SW480 (cell line): Measurements from ENCODE around the gene TH.
"Not testable (repeated sequence)": the region's sequence is repeated elsewhere in the genome, so short reads cannot be mapped to it uniquely, and the experiment has no call there.

ENCODE experiments used
- DNase-seq: peaks from one replicate; pipeline ENCODE4 v3.0.0-alpha.2; 2016; ENCODE audit warnings: low spot score

Gene TH

GRCh38 chr11:2195756-2196088 lies 24.1 kb upstream of the TH start:
- DNase-seq = no peak

- no peak for DNase-seq
These were observed 23.5 kb upstream of the TH start for GRCh38 chr11:2194877-2195755.

DNA sequence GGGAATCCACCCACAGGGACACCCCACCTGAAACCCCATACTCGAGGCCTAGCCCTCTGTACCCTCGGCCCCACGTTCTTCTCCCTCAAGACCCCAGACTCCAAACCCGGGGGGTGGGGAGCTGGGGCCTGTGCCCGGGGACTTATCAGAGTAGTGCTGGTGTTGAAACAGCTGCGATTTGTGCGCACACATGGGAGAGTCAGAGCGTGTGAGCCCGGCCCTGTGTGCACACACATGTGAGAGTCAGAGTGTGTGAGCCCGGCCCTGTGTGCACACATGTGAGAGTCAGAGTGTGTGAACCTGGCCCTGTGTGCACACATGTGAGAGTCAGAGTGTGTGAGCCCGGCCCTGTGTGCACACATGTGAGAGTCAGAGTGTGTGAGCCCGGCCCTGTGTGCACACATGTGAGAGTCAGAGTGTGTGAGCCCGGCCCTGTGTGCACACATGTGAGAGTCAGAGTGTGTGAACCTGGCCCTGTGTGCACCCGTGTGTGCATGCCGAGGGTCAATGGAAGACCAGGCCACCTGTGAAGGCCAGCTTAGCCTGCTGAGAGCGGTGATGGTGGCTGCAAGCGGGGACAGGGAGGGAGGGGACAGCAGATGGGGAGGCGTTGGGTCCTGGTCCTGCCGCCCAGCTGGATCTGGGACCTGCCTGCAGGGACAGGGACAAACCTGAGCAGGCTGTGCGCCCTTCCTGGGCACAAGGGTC lies 22.4 kb upstream of the TH start:
- DNase-seq = not testable (repeated sequence)

DNA sequence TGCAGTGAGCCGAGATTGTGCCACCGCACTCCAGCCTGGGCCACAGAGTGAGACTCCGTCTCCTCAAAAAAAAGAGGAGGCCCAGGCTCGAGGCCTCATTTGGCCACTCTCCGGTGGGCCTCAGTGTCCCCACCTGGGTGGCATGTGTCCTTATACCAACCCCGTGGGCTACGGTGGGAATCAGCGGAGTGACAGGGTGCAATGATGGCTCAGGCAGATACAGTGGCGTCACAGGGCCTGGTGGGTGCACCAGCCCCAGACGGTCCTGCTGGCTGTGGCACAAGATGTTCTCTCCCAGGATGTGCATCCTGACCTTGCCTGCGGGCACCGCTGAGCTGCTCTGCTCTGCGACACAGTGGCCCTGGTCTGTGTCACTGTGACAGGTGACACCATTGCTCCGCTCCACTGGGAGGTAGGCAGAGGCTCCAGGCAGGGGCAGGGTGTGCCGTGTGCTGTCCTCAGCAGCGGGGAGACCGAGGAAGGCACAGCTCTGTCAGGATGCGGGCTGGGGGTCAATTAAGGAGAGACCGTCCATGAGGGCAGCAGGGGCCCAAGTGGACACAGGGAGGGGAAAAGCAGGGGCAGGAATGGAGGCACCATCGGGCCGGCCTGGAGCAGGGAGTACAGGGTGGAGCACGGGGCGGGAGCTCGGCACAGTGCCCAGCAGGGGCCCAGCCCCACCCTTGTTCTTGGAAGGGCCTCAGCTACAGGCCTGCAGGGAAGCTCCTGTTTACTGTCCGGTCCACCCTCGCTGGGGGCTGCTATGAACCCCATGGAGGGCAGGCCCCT lies 21.7 kb upstream of the TH start:
- DNase-seq = no peak

DNA sequence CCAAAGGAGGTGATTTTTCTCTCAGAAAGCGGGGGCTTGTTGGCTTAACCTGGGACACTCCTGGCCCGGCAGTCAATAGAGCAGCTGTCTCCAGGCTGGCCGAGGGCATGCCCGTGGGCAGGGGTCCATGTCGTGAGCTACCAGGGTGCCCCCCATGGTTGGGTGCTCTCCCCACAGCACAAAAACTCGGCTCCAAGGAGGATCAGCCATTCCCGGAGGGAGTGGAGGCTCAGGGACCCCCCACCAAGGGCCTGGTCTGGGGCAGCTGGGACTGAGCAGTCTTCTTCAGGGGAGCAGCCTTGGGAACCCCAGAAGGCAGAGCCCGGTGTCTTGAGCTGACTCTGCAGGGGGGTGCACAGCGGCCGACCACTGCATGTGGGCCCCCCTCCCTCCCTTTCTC lies 20.8 kb upstream of the TH start:
- no peak for DNase-seq

- no peak for DNase-seq
These were observed 20.3 kb upstream of the TH start for GRCh38 chr11:2191883-2192282.

DNA sequence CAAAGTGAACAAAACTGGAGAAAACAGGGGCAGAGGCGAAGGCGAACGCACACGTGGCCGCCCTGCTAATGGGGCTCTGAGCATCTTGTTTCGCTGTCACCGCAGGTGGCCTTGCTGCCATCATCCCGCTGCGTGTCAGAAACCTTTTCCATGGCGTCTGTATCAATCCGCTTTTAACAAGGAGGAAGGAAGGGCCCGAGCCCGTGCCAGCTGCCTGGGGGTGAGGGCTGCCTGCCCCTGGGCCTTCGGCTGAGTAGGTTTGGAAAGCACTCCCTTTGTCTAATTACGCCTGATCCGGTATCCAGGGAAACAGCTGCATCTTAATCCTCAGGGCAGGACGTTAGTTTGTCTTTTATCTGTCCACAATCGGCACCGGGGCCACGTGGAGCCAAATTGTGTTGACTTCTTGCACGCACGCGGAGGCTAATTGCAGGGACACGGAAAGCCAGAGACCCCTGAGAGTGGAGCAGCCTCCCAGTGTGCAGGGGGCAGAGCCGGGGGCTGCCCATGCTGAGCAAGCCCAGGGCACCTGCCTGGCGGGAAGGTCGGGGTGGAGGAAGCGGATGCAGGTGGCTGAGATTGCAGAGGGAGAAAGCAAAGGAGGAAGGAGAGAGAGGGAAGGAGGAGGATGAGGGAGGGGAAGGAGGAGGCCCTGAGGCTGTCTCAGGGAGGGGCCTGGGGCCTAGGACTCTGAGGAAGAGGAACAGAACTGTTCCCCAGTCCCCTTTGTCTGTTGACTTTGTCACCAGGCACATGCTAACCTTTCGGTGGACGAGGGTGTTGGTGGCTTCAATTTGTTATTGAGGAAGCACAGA lies 19.2 kb upstream of the TH start:
- DNase-seq = no peak

DNA sequence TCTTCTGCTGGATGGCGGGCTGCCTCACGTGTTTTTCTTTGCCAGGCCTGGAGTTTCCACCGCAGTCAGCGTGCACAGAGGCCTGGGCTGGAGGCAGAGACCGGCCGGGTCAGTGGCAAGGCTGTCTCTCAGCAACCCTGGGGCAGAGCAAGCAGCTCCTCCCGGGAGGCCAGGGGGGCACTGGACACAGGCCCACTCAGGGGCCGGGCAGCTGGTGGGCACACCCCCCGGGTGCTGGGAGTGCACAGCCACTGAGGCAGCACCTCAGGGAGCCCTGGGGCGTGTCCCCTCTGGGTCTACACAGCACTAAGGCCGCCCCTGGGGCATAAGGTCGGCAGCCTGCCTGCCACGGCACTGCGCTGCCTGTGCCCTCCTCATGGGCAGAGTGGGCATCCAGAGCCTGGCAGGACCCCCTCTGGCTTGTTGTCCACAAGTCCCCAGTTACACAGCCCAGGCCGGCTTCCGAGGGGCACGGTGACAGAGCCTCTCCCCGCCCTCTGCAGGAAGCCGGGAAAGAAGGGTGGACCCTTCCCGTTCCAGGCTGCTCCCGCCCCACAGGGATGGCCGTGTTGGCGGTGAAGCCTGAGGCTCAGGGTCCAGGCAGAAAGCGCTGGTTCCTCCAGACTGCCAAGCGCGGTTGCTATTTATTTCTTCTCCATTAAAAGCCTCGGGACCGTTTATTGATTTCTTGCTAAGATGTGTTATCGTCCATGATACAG lies 18.5 kb upstream of the TH start:
- no peak for DNase-seq

DNA sequence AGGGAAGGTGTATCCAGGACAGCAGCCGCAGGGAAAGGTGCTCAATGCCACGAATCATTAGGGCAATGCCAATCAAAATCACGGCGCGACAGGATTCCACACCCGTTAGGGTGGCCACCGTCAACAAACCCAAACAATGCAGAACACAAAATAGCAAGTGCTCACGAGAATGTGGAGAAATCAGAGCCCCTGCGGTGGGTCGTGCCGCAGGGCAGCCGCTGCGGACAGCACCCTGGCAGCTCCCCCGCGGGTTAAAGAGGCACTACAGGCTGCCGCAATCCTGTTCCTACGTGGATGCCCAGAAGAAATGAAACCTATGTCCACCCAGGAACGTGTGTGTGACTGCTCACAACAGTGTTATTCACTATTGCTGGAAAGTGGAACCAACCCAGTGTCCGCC lies 17.1 kb upstream of the TH start:
- DNase-seq = no peak

DNA sequence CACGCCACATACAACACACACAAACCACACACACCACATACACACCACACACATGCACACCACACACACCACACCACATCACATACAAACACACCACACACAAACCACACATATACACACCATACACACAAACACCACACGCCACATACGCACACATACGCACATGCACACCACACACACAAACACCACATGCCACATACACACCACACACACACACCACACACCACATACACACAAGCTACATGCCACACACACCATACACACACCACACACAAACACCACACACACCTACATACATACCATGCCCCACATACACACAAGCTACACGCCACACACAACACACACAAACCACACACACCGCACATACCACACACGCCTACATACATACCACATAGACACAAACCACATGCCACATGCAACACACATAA lies 15.7 kb upstream of the TH start:
- no peak for DNase-seq

- DNase-seq = no peak
These were observed 15.2 kb upstream of the TH start for GRCh38 chr11:2186669-2187279.

- DNase-seq = no peak
These were observed 13.9 kb upstream of the TH start for GRCh38 chr11:2185324-2186085.

DNA sequence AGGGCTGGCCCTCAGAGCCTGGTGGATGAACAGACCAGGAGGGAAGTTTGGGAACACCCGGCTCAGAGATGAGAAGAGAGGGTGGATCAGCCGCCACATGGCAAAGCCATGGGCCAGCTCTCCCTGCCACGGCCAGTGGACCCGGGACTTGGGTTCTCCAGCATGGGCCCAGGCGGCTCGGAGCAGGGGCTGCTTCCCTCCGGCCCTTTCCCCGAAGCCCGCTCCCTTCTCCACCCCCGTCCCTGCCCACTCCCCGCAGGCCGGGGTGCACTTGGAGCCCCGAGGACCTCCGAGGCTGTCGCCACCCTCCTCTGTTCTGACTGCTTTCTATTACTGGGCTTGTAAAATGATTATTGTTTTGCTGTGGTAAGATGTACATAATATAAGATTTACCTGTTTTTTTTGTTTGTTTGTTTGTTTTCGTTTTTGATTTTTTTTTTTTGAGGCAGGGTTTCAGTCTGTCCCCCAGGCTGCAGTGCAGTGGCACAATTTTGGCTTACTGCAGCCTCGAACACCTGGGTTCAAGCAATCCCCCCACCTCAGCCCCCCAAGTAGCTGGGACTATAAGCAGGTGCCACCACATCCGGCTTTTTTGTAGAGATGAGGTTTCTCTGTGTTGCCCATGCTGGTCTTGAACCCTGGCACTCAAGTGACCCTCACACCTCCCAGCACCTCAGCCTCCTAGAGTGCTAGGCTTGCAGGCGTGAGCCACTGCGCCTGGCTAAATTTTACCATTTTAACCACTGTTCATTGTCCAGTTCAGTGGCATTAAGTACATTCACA lies 11.3 kb upstream of the TH start:
- no peak for DNase-seq

DNA sequence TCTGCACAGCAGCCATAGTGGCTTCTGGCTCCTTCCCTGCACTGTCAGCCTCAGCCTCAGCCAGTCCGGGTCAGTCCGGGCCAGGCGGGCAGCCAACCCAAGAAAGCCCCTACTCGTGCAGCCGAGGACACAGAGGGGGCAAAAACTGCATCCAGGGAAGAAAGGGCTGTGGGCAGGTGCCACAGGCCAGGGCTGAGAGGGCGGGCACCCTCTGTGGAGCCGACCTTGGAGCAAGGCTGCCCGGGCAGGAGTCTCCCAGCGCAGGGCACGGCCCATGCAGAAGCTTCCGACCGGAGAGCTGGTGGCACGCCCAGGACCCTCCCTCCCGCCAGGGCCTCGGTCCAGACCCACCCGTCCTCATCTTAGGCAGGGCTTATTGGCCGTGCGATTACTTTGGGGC lies 10.5 kb upstream of the TH start:
- DNase-seq = no peak

DNA sequence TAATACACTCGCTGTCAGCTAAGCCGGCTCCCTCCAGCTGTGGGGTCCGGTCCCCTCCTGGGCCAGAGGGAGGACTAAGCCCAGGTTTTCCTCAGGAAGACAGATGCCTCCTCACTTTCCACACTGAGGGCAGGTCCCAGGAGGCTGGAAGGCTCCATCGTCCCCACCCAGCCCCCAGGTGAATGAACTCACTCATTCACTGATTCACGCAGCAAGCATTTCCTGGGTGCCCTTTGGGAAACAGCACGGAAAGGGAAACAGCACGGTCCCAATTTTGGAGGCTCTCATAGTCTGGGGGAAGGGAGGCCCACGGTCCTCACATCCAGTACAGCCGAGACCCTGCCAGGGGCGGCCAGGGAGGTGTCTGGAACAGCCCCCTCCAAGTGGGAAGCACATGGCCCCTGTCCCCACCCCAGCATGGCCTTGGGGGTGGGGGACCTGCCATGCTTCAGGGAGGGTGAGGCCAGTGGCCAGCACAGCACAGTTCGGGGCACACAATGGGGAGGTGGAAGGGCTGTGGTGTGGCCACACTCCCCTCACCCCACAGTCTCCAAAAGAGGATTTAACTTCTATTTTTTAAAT lies 9.3 kb upstream of the TH start:
- no peak for DNase-seq

- DNase-seq = no peak
These were observed 8.7 kb upstream of the TH start for GRCh38 chr11:2180347-2180746.

DNA sequence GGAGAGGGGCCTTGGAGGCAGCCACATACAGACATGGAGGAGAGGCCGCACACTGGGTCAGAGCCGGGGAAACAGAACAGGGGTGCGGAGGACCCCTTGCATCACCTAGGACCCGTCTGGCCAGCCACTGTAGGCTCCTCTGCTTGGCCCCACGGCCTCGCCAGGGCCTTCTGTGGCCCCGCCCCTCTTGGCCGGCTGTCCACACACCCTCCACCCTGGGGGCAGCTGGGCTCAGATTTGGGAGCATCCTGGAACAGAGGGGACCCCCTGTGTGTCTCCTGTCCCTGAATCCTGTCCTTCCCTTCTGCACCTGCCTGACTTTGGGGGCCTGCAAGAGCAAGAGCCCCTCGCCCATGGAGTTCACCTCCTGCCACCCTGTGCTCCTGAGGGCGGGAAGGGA lies 7.9 kb upstream of the TH start:
- no peak for DNase-seq

- DNase-seq = peak; percentile 88
These were observed 7.4 kb upstream of the TH start for GRCh38 chr11:2178906-2179494.
